Tibial artery (tissue), 4 donors: Measurements from ENCODE around the gene YKT6.
A peak's percentile ranks its signal among the peaks of the same experiment; 100 is the strongest.

Source experiments
- DNase-seq, 2 donors: peaks; one replicate each; pipeline ENCODE4 v3.0.0-alpha.2; 2019
- H3K27ac ChIP-seq, 2 donors: fragments of 200-600 bp; sonication (generic) in 1 of 2; 1 replicate in 1 of 2; 2 replicates in 1 of 2; pipeline ENCODE4 v1.5.1; 2018 to 2019; ENCODE audit warnings: mild to moderate bottlenecking in 1 of 2
- H3K27me3 ChIP-seq, 2 donors: fragments of 200-600 bp; sonication (generic) in 1 of 2; one replicate each; pipeline versions ENCODE4 v1.5.1 to v1.6.0; 2016 to 2019
- H3K36me3 ChIP-seq, 3 donors: fragments of 200-600 bp; sonication (generic) in 2 of 3; one replicate each; pipeline ENCODE4 v1.5.1; 2016 to 2019; ENCODE audit warnings: mild to moderate bottlenecking in 2 of 3
- H3K4me1 ChIP-seq, 4 donors: fragments of 200-600 bp; sonication (generic) in 2 of 4; 1 replicate in 3 of 4; 2 replicates in 1 of 4; pipeline ENCODE4 v1.5.1; 2016 to 2019
- H3K4me3 ChIP-seq, 2 donors: fragments of 200-600 bp; sonication (generic) in 1 of 2; 1 replicate in 1 of 2; 2 replicates in 1 of 2; pipeline ENCODE4 v1.5.1; 2018 to 2019; ENCODE audit warnings: mild to moderate bottlenecking in 2 of 2
- H3K9me3 ChIP-seq, 3 donors: fragments of 200-600 bp; sonication (generic) in 1 of 3; one replicate each; pipeline ENCODE4 v1.5.1; 2016 to 2019
- intact Hi-C: fragments of 100-400 bp; cut with DNase I; formaldehyde crosslinking; loops from one replicate; pipeline ENCODE4 v1.15.0; 2023; ENCODE audit warnings: low total_unique reads
- TF ChIP-seq, protein P1 (sequence below), 2 experiments: fragments of 200-600 bp in 1 of 2; fragments of 450-650 bp in 1 of 2; IDR thresholded peaks; one replicate each; pipeline ENCODE4 v1.5.1; 2017 to 2019; ENCODE audit warnings: antibody characterized with exemption in 2 of 2, mild to moderate bottlenecking in 1 of 2, moderate library complexity in 1 of 2

Gene YKT6

GRCh38 chr7:44218418-44219201 is 17.8 kb downstream of the YKT6 start:
- DNase-seq, result peak in 1 of 2 donors; percentile 40
- no peaks in the 10 kb centered on the region for H3K4me1 ChIP-seq
- H3K27me3 ChIP-seq, result peaks cover 0 to 29% of the 10 kb centered on the region in 2 donors
- intact Hi-C loops, result no loop called here
- peaks cover 0 to 11% (median 7%) of the 10 kb centered on the region in 3 donors for H3K9me3 ChIP-seq
- H3K27ac ChIP-seq, result no peak overlapping the region
- TF ChIP-seq, protein P1, sequence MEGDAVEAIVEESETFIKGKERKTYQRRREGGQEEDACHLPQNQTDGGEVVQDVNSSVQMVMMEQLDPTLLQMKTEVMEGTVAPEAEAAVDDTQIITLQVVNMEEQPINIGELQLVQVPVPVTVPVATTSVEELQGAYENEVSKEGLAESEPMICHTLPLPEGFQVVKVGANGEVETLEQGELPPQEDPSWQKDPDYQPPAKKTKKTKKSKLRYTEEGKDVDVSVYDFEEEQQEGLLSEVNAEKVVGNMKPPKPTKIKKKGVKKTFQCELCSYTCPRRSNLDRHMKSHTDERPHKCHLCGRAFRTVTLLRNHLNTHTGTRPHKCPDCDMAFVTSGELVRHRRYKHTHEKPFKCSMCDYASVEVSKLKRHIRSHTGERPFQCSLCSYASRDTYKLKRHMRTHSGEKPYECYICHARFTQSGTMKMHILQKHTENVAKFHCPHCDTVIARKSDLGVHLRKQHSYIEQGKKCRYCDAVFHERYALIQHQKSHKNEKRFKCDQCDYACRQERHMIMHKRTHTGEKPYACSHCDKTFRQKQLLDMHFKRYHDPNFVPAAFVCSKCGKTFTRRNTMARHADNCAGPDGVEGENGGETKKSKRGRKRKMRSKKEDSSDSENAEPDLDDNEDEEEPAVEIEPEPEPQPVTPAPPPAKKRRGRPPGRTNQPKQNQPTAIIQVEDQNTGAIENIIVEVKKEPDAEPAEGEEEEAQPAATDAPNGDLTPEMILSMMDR (IDR thresholded peaks at IDR 0.05), result no peak
- H3K36me3 ChIP-seq, result peaks cover 0 to 14% (median 0%) of the 10 kb centered on the region in 3 donors
- no peak overlapping the region for H3K4me3 ChIP-seq

DNA sequence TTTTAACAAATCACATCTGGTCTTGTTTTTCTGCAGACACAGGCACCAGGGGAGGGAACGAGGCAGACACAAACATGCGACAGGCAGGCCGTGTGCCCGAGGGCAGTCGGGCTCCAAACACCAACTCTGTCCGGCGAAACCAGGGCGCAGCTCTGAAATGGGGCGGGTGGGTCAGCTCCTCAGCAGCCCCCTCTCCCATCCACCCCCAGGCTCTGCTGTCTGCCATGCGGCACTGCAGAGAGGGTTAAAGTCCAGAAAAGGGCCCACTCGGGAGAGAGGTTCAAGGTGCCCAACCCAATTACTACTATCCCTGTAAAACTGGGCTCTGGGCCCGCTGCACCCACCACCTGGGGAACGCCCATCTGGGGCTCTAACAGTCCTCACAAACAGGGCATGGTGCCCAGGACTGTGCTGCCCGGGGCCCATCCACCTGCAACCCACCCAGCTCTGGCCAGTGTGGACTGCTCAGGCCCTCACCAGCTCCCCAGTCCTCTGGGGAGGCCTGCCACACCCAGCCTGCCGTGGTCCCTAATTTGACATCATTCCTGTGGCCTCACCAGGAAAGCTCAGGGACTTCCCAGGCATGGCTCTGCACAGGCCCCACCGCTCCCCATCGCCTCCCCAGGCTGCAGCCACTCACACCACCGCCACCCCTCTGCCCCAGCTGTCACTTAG is 18.7 kb downstream of the YKT6 start:
- Histone ChIP-seq H3K9me3 (peaks cover 0 to 11% (median 7%) of the 10 kb centered on the region in 3 donors), H3K36me3 (peaks cover 0 to 5% (median 0%) of the 10 kb centered on the region in 3 donors), H3K27ac (no peak overlapping the region), H3K4me1 (no peaks in the 10 kb centered on the region), H3K4me3 (no peak overlapping the region), H3K27me3 (peaks cover 0 to 30% of the 10 kb centered on the region in 2 donors)
- intact Hi-C loops, result no loop called here
- peak in 1 of 2 donors; percentile 43 for DNase-seq
- TF ChIP-seq, protein P1 (IDR thresholded peaks at IDR 0.05), result no peak

GRCh38 chr7:44220046-44220357 is 19.2 kb downstream of the YKT6 start:
- H3K4me1 ChIP-seq, result no peaks in the 10 kb centered on the region
- H3K36me3 ChIP-seq, result no peaks in the 10 kb centered on the region
- intact Hi-C loops, result no loop called here
- no peak overlapping the region for H3K27ac ChIP-seq
- H3K4me3 ChIP-seq, result no peak overlapping the region
- TF ChIP-seq, protein P1 (IDR thresholded peaks at IDR 0.05), result no peak
- DNase-seq, result peak in 1 of 2 donors; percentile 54
- H3K9me3 ChIP-seq, result peaks cover 0 to 11% (median 7%) of the 10 kb centered on the region in 3 donors
- H3K27me3 ChIP-seq, result peaks cover 0 to 35% of the 10 kb centered on the region in 2 donors

- intact Hi-C loops, result no loop called here
Observed at GRCh38 chr7:44220358-44221112, 19.8 kb downstream of the YKT6 start.

DNA sequence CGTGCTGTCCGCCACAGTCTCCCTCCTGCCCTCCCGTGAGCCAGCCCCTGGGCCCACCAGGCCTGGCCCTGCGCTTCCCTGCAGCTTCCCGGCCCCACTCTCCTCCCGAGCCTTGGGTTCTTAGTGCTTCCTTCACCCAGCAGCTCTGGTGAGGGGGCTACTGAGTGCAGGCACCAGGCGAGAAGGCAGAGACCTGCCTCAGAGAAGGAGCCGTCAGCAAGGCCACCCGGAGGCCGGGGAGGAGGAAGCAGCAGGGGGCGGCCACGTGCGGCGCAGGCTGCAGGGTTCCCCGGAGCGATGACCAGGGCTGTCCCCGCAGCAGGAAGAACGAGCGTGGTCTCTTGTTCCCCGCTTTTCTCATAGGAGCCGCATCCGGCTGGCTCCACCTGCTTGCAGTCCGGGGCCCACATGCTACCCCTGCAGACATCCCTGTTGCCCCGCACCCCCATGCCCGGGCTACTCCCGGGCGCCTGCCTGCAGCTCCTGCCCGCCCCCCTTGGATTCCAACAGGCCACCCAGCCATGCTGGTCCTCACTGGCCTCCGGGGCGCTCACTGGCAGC is 20.5 kb downstream of the YKT6 start:
- peaks cover 0 to 11% (median 7%) of the 10 kb centered on the region in 3 donors for H3K9me3 ChIP-seq
- no peaks in the 10 kb centered on the region for H3K36me3 ChIP-seq
- H3K27ac ChIP-seq, result no peak overlapping the region
- no peak overlapping the region for H3K4me3 ChIP-seq
- intact Hi-C loops, result no loop called here
- TF ChIP-seq, protein P1 (IDR thresholded peaks at IDR 0.05), result no peak
- no peak for DNase-seq
- H3K27me3 ChIP-seq, result peaks cover 0 to 48% of the 10 kb centered on the region in 2 donors
- H3K4me1 ChIP-seq, result no peaks in the 10 kb centered on the region

More at GRCh38 chr7:44220358-44221112, 19.8 kb downstream of the YKT6 start:
- peak in 1 of 2 donors; percentile 61 for DNase-seq
- Histone ChIP-seq H3K4me3 (no peak overlapping the region), H3K36me3 (no peaks in the 10 kb centered on the region), H3K27me3 (peaks cover 0 to 40% of the 10 kb centered on the region in 2 donors), H3K9me3 (peaks cover 0 to 11% (median 7%) of the 10 kb centered on the region in 3 donors), H3K27ac (no peak overlapping the region), H3K4me1 (no peaks in the 10 kb centered on the region)
- TF ChIP-seq, protein P1 (IDR thresholded peaks at IDR 0.05), result no peak
